Gastrocnemius medialis (tissue), 4 donors: ENCODE measurements around the gene VPS37D. TPM values are rescaled to one million over a fixed set of nuclear protein-coding genes. Genes with fewer than 3 reads are reported as not detected.

Experiments used
- ATAC-seq, 2 donors: fragments of 150-250 bp; one replicate each; pipeline ENCODE4 v1.9.1; 2016
- DNase-seq, 2 donors: peaks; one replicate each; pipeline ENCODE4 v3.0.0-alpha.2; 2019
- H3K27ac ChIP-seq, 4 donors: fragments of 200-600 bp; sonication (generic); 1 replicate in 1 of 4; 2 replicates in 3 of 4; pipeline ENCODE4 v1.5.1; 2016 to 2018; ENCODE audit warnings: mild to moderate bottlenecking in 2 of 4, moderate library complexity in 1 of 4
- H3K27me3 ChIP-seq, 3 donors: fragments of 200-600 bp; sonication (generic) in 2 of 3; 1 replicate in 1 of 3; 2 replicates in 2 of 3; pipeline versions ENCODE4 v1.5.1 to v1.6.0; 2016 to 2019; ENCODE audit warnings: mild to moderate bottlenecking in 1 of 3, moderate library complexity in 1 of 3
- H3K36me3 ChIP-seq, 2 donors: fragments of 200-600 bp; sonication (generic) in 1 of 2; one replicate each; pipeline ENCODE4 v1.5.1; 2017 to 2018
- H3K4me1 ChIP-seq, 2 donors: fragments of 200-600 bp; sonication (generic) in 1 of 2; one replicate each; pipeline ENCODE4 v1.5.1; 2016 to 2017; ENCODE audit warnings: mild to moderate bottlenecking in 2 of 2
- H3K4me3 ChIP-seq, 4 donors: fragments of 200-600 bp; sonication (generic) in 3 of 4; 1 replicate in 1 of 4; 2 replicates in 3 of 4; pipeline ENCODE4 v1.5.1; 2016 to 2019; ENCODE audit warnings: mild to moderate bottlenecking in 2 of 4
- H3K9me3 ChIP-seq, 3 donors: fragments of 200-600 bp; sonication (generic) in 2 of 3; 1 replicate in 1 of 3; 2 replicates in 2 of 3; pipeline ENCODE4 v1.5.1; 2016 to 2019
- POLR2A ChIP-seq, 2 donors: fragments of 450-650 bp; IDR thresholded peaks; one replicate each; pipeline ENCODE4 v1.6.1; 2017; ENCODE audit warnings: antibody characterized with exemption in 2 of 2, mild to moderate bottlenecking in 2 of 2, moderate library complexity in 2 of 2
- in situ Hi-C, 4 donors: fragments of 200-750 bp; cut with MboI; loops; one replicate each; pipeline versions ENCODE4 v1.15.0 to v1.8.0; 2017; ENCODE audit warnings: low sequenced_read_pairs in 4 of 4
- intact Hi-C: fragments of 100-400 bp; cut with DNase I; formaldehyde crosslinking; loops from one replicate; pipeline ENCODE4 v1.15.1; 2023; ENCODE audit warnings: low total_unique reads
- total RNA-seq, 4 donors: library from RNA; depleted of rRNA; stranded (reverse); fragments of >200 nt; gene quantifications; one replicate each; pipeline versions ENCODE4 v1.1.0 to v1.2.3, GENCODE V29; 2016
- TF ChIP-seq, protein P1 (sequence below), 5 experiments: fragments of 450-650 bp in 3 of 5; fragments of 200-600 bp in 2 of 5; sonication (generic) in 2 of 5; IDR thresholded peaks in 4 of 5; conservative IDR thresholded peaks in 1 of 5; 1 replicate in 4 of 5; 2 replicates in 1 of 5; pipeline ENCODE4 v1.5.1; 2016 to 2019; ENCODE audit warnings: antibody characterized with exemption in 5 of 5, mild to moderate bottlenecking in 3 of 5, moderate library complexity in 3 of 5

The VPS37D gene
- total RNA-seq, 4 donors from 2014 or later = 0.64 to 2.5 (median 1.4) TPM

DNA sequence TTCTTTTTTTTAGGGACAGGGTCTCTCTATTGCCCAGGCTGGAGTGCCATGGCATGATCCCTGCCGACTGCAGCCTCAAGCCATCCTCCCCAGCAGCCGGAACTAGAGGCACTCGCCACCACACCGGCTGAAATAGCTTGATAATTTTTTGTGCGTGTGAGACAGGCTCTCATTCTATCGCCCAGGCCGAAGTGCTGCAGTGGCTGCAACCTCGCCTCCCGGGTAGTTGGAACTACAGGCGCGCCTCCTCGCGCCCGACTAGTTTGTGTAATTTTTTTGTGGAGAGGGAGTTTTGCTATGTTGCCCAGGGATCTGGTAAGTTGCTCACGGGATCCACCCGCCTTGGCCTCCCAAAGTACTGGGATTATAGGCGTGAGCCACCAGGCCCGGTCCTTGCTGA lies 17.7 kb downstream of the VPS37D start:
- Histone ChIP-seq H3K27ac (no peak overlapping the region), H3K9me3 (no peaks in the 10 kb centered on the region), H3K4me3 (no peak overlapping the region), H3K36me3 (peaks cover 0 to 38% of the 10 kb centered on the region in 2 donors), H3K27me3 (no peaks in the 10 kb centered on the region), H3K4me1 (peaks cover 26 to 30% of the 10 kb centered on the region in 2 donors)
- TF ChIP-seq, protein P1, sequence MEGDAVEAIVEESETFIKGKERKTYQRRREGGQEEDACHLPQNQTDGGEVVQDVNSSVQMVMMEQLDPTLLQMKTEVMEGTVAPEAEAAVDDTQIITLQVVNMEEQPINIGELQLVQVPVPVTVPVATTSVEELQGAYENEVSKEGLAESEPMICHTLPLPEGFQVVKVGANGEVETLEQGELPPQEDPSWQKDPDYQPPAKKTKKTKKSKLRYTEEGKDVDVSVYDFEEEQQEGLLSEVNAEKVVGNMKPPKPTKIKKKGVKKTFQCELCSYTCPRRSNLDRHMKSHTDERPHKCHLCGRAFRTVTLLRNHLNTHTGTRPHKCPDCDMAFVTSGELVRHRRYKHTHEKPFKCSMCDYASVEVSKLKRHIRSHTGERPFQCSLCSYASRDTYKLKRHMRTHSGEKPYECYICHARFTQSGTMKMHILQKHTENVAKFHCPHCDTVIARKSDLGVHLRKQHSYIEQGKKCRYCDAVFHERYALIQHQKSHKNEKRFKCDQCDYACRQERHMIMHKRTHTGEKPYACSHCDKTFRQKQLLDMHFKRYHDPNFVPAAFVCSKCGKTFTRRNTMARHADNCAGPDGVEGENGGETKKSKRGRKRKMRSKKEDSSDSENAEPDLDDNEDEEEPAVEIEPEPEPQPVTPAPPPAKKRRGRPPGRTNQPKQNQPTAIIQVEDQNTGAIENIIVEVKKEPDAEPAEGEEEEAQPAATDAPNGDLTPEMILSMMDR (IDR thresholded peaks at IDR 0.05 in 4 of 5, conservative IDR thresholded peaks at IDR 0.05 in 1 of 5) = no peak
- no peak for TF ChIP-seq POLR2A (IDR thresholded peaks at IDR 0.05)
- no peak for ATAC-seq
- intact Hi-C loops = no loop called here
- in situ Hi-C loops = no loop called here
- no peak for DNase-seq

GRCh38 chr7:73688288-73688687 lies 20.7 kb downstream of the VPS37D start:
- Histone ChIP-seq H3K4me3 (no peak overlapping the region), H3K4me1 (peaks cover 0 to 6% of the 10 kb centered on the region in 2 donors), H3K27me3 (no peaks in the 10 kb centered on the region), H3K27ac (no peak overlapping the region), H3K9me3 (no peaks in the 10 kb centered on the region), H3K36me3 (peaks cover 0 to 65% of the 10 kb centered on the region in 2 donors)
- TF ChIP-seq, protein P1 (IDR thresholded peaks at IDR 0.05 in 4 of 5, conservative IDR thresholded peaks at IDR 0.05 in 1 of 5) = no peak
- TF ChIP-seq POLR2A (IDR thresholded peaks at IDR 0.05) = no peak
- in situ Hi-C loops (no loop called here), intact Hi-C loops (no loop called here)
- DNase-seq = no peak
- no peak for ATAC-seq

DNA sequence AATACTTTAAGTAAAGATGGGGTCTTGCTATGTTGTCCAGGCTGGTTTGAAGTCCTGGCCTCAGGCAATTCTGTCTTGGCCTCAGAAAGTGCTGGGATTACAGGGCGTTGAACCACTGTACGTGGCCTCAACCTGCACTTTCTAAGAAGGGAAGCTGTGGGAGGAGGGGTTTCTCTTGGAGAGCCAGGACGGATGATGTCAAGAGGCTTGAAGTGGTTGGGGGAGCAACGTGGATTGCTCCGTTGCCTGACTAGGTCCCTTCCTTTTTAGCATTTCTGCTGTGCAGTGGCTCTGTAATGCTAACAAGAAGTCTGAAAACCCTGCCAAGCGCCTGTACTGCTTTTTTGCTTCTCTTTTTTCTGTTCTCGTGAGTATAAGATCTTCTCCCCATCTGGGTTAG lies 23.0 kb downstream of the VPS37D start:
- H3K27me3 ChIP-seq = no peaks in the 10 kb centered on the region
- no peak overlapping the region for H3K4me3 ChIP-seq
- H3K4me1 ChIP-seq = no peaks in the 10 kb centered on the region
- intact Hi-C loops = no loop called here
- H3K9me3 ChIP-seq = no peaks in the 10 kb centered on the region
- H3K27ac ChIP-seq = no peak overlapping the region
- no peak for TF ChIP-seq POLR2A (IDR thresholded peaks at IDR 0.05)
- TF ChIP-seq, protein P1 (IDR thresholded peaks at IDR 0.05 in 4 of 5, conservative IDR thresholded peaks at IDR 0.05 in 1 of 5) = no peak
- H3K36me3 ChIP-seq = peaks cover 0 to 88% of the 10 kb centered on the region in 2 donors
- ATAC-seq = no peak
- in situ Hi-C loops = no loop called here
- no peak for DNase-seq

- intact Hi-C loops = no loop called here
- no peak for ATAC-seq
- Histone ChIP-seq H3K27ac (no peak overlapping the region), H3K9me3 (no peaks in the 10 kb centered on the region), H3K4me3 (no peak overlapping the region), H3K36me3 (peaks cover 0 to 78% of the 10 kb centered on the region in 2 donors), H3K27me3 (no peaks in the 10 kb centered on the region), H3K4me1 (no peaks in the 10 kb centered on the region)
- in situ Hi-C loops = no loop called here
- TF ChIP-seq, protein P1 (IDR thresholded peaks at IDR 0.05 in 4 of 5, conservative IDR thresholded peaks at IDR 0.05 in 1 of 5) = no peak
- TF ChIP-seq POLR2A (IDR thresholded peaks at IDR 0.05) = no peak
- DNase-seq = no peak
Measured at GRCh38 chr7:73696372-73696771, 28.7 kb downstream of the VPS37D start.

- TF ChIP-seq POLR2A (IDR thresholded peaks at IDR 0.05) = no peak
- intact Hi-C loops = no loop called here
- Histone ChIP-seq H3K4me3 (no peak overlapping the region), H3K27me3 (no peaks in the 10 kb centered on the region), H3K9me3 (no peaks in the 10 kb centered on the region), H3K36me3 (peaks cover 0 to 65% of the 10 kb centered on the region in 2 donors), H3K4me1 (no peaks in the 10 kb centered on the region), H3K27ac (no peak overlapping the region)
- in situ Hi-C loops = no loop called here
- DNase-seq = no peak
- no peak for ATAC-seq
Measured at GRCh38 chr7:73698410-73698809, 30.8 kb downstream of the VPS37D start.
